Osteoblast (primary cell): ENCODE measurements around the gene ACCSL. TPM values are rescaled to one million over a fixed set of nuclear protein-coding genes. Genes with fewer than 3 reads are reported as not detected.

Source experiments
- DNase-seq: peaks from one replicate; pipeline ENCODE4 v3.0.0; 2011; ENCODE audit warnings: low spot score, mixed read lengths; ENCODE audit not compliant: insufficient read length; ENCODE audit errors: missing footprints
- H2AFZ ChIP-seq: 2 replicates; pipeline ENCODE4 v1.6.0; 2011; ENCODE audit warnings: mild to moderate bottlenecking, low read length
- H3K27ac ChIP-seq: 2 replicates; pipeline ENCODE4 v1.5.1; 2011; ENCODE audit warnings: mild to moderate bottlenecking, low read depth, low read length, moderate library complexity
- H3K27me3 ChIP-seq: 2 replicates; pipeline ENCODE4 v1.6.0; 2012; ENCODE audit warnings: mild to moderate bottlenecking, control low read depth, inconsistent platforms, low read length, moderate library complexity; ENCODE audit not compliant: insufficient read depth
- H3K36me3 ChIP-seq: 2 replicates; pipeline ENCODE4 v1.5.1; 2011; ENCODE audit warnings: mild to moderate bottlenecking, low read length, control low read depth, moderate library complexity; ENCODE audit not compliant: insufficient read depth
- H3K4me1 ChIP-seq: 2 replicates; pipeline ENCODE4 v1.5.1; 2011; ENCODE audit warnings: mild to moderate bottlenecking, low read length, control low read depth, moderate library complexity; ENCODE audit not compliant: insufficient read depth
- H3K4me2 ChIP-seq: 2 replicates; pipeline ENCODE4 v1.6.0; 2011; ENCODE audit warnings: mild to moderate bottlenecking, low read length; ENCODE audit not compliant: insufficient read depth
- H3K4me3 ChIP-seq: fragments of 200-600 bp; sonication (generic); 3 replicates; pipeline ENCODE4 v1.5.1; 2012; ENCODE audit warnings: mild to moderate bottlenecking, low read length, inconsistent platforms; ENCODE audit not compliant: insufficient read depth
- H3K79me2 ChIP-seq: 2 replicates; pipeline ENCODE4 v1.6.0; 2012; ENCODE audit warnings: mild to moderate bottlenecking, low read length, control low read depth, inconsistent platforms; ENCODE audit not compliant: insufficient read depth
- H3K9me3 ChIP-seq: 2 replicates; pipeline ENCODE4 v1.5.1; 2011; ENCODE audit warnings: low read depth, low read length, control low read depth
- H4K20me1 ChIP-seq: 2 replicates; pipeline ENCODE4 v1.6.0; 2012; ENCODE audit warnings: mild to moderate bottlenecking, low read length, control low read depth; ENCODE audit not compliant: insufficient read depth
- CTCF ChIP-seq: IDR thresholded peaks from 2 replicates; pipeline ENCODE4 v1.5.1; 2011; ENCODE audit warnings: mild to moderate bottlenecking, low read depth, low read length, moderate library complexity; ENCODE audit errors: extremely low read depth
- total RNA-seq: library from RNA; depleted of rRNA; stranded (reverse); fragments of >200 nt; gene quantifications from 2 replicates; pipeline ENCODE4 v1.2.3, GENCODE V29; 2012

The ACCSL gene
- total RNA-seq, 1 donor = not detected

- no peak for TF ChIP-seq CTCF
- H3K79me2 ChIP-seq = no peaks in the 10 kb centered on the region
- H3K9me3 ChIP-seq = no peaks in the 10 kb centered on the region
- no peaks in the 10 kb centered on the region for H3K27me3 ChIP-seq
- no peak overlapping the region for H3K4me3 ChIP-seq
- H3K27ac ChIP-seq = peak overlapping the region; percentile 93
- no peaks in the 10 kb centered on the region for H4K20me1 ChIP-seq
- no peak overlapping the region for H2AFZ ChIP-seq
- H3K4me2 ChIP-seq = no peak overlapping the region
- DNase-seq = peak; percentile 18
- H3K36me3 ChIP-seq = no peaks in the 10 kb centered on the region
- peaks cover 43% of the 10 kb centered on the region for H3K4me1 ChIP-seq
These were observed 14.3 kb upstream of the ACCSL start for GRCh38 chr11:44033411-44033850.

- Histone ChIP-seq H3K4me3 (no peak overlapping the region), H3K4me2 (no peak overlapping the region), H2AFZ (no peak overlapping the region), H3K4me1 (peaks cover 43% of the 10 kb centered on the region), H3K36me3 (no peaks in the 10 kb centered on the region), H3K79me2 (no peaks in the 10 kb centered on the region), H3K27me3 (no peaks in the 10 kb centered on the region), H3K9me3 (no peaks in the 10 kb centered on the region), H3K27ac (no peak overlapping the region), H4K20me1 (no peaks in the 10 kb centered on the region)
- no peak for DNase-seq
- no peak for TF ChIP-seq CTCF
These were observed 13.9 kb upstream of the ACCSL start for GRCh38 chr11:44033856-44034255.

GRCh38 chr11:44034639-44035038 is 13.1 kb upstream of the ACCSL start:
- no peak overlapping the region for H2AFZ ChIP-seq
- no peak overlapping the region for H3K4me3 ChIP-seq
- no peak overlapping the region for H3K27ac ChIP-seq
- H4K20me1 ChIP-seq = no peaks in the 10 kb centered on the region
- H3K9me3 ChIP-seq = no peaks in the 10 kb centered on the region
- no peak for TF ChIP-seq CTCF
- no peaks in the 10 kb centered on the region for H3K36me3 ChIP-seq
- H3K4me1 ChIP-seq = peaks cover 43% of the 10 kb centered on the region
- H3K79me2 ChIP-seq = no peaks in the 10 kb centered on the region
- no peaks in the 10 kb centered on the region for H3K27me3 ChIP-seq
- no peak overlapping the region for H3K4me2 ChIP-seq
- DNase-seq = no peak

- Histone ChIP-seq H4K20me1 (no peaks in the 10 kb centered on the region), H3K4me3 (no peak overlapping the region), H3K27ac (no peak overlapping the region), H3K4me1 (peaks cover 21% of the 10 kb centered on the region), H3K4me2 (peak overlapping the region; percentile 30), H3K27me3 (no peaks in the 10 kb centered on the region), H3K36me3 (no peaks in the 10 kb centered on the region), H2AFZ (peak overlapping the region; percentile 69), H3K9me3 (peaks cover 3% of the 10 kb centered on the region), H3K79me2 (no peaks in the 10 kb centered on the region)
- peak; percentile 97 for TF ChIP-seq CTCF
- peak; percentile 91 for DNase-seq
These were observed 10.7 kb upstream of the ACCSL start for GRCh38 chr11:44036811-44037657.
